ENCODE results near the gene FHAD1. TPM values are rescaled to one million over a fixed set of nuclear protein-coding genes. Genes with fewer than 3 reads are reported as not detected.

Gene FHAD1
- total and polyA plus RNA-seq, 2 donors (not counting 1 experiment from before 2014, with no cell fraction given), result not detected

- H3K4me1 Mint-ChIP-seq, result peaks cover 11% of the 10 kb centered on the region
Measured at GRCh38 chr1:15390667-15391066, 143.6 kb downstream of the FHAD1 start.

GRCh38 chr1:15391366-15391765 lies 144.3 kb downstream of the FHAD1 start:
- ATAC-seq (ENCODE audit: low read depth), result no peak
- TF ChIP-seq CTCF (IDR thresholded peaks at IDR 0.05) (no peak), EZH2 (IDR thresholded peaks at IDR 0.05; ENCODE audit: borderline replicate concordance, insufficient read depth, low read depth, low read length, poor library complexity, severe bottlenecking) (no peak)
- Histone ChIP-seq H3K27me3 (replicated peaks in 1 of 4; ENCODE audit: control extremely low read depth in 1 of 4, control insufficient read depth in 3 of 4, insufficient read depth in 4 of 4, low read length in 3 of 4) (peaks cover 0 to 3% (median 2%) of the 10 kb centered on the region in 4 experiments), H2AFZ (ENCODE audit: insufficient read depth, low read depth, low read length, poor library complexity, severe bottlenecking) (no peak overlapping the region), H3K79me2 (ENCODE audit: control insufficient read depth, insufficient read depth, low read length) (no peaks in the 10 kb centered on the region), H3K36me3 (replicated peaks in 1 of 2; ENCODE audit: control extremely low read depth in 1 of 2, control insufficient read depth in 1 of 2, extremely low read depth in 1 of 2, insufficient read depth in 2 of 2, low read length in 1 of 2) (no peaks in the 10 kb centered on the region), H3K4me3 (ENCODE audit: control extremely low read depth in 1 of 5, extremely low read depth in 1 of 5, insufficient read depth in 1 of 5, low read depth in 2 of 5, low read length in 4 of 5) (no peak overlapping the region), H3K4me1 (ENCODE audit: control insufficient read depth in 2 of 2, insufficient read depth in 2 of 2, low read length in 2 of 2) (peaks cover 2 to 4% of the 10 kb centered on the region in 2 donors), H3K27ac (ENCODE audit: low read length in 2 of 2) (no peak overlapping the region), H3K9me3 (ENCODE audit: control extremely low read depth in 1 of 3, control insufficient read depth in 2 of 3, insufficient read depth in 1 of 3, low read length in 2 of 3) (no peaks in the 10 kb centered on the region), H4K20me1 (ENCODE audit: control insufficient read depth, insufficient read depth, low read length, poor library complexity, severe bottlenecking) (no peaks in the 10 kb centered on the region), H3K4me2 (replicated peaks; ENCODE audit: low read depth, low read length, poor library complexity, severe bottlenecking) (no peak overlapping the region), H3K9ac (ENCODE audit: low read length) (no peak overlapping the region)
- 88% methylated on average over 4 of the region's 4 CpGs for WGBS (ENCODE audit: insufficient coverage)
- no peak for DNase-seq
- peaks cover 20% of the 10 kb centered on the region for H3K27me3 Mint-ChIP-seq
- peaks cover 4% of the 10 kb centered on the region for H3K4me1 Mint-ChIP-seq
- no peaks in the 10 kb centered on the region for H3K9me3 Mint-ChIP-seq (ENCODE audit: insufficient read depth)
- no peak overlapping the region for H3K27ac Mint-ChIP-seq
- CTCF ChIA-PET, result no interaction called here
- POLR2A ChIA-PET, result no interaction called here
- H3K4me3 Mint-ChIP-seq, result no peak overlapping the region
- intact Hi-C loops (cut with micrococcal nuclease), result no loop called here

More at GRCh38 chr1:15390667-15391066, 143.6 kb downstream of the FHAD1 start:
- Histone ChIP-seq H3K27ac (ENCODE audit: low read length in 2 of 2) (no peak overlapping the region), H3K36me3 (replicated peaks in 1 of 2; ENCODE audit: control extremely low read depth in 1 of 2, control insufficient read depth in 1 of 2, extremely low read depth in 1 of 2, insufficient read depth in 2 of 2, low read length in 1 of 2) (no peaks in the 10 kb centered on the region), H3K9ac (ENCODE audit: low read length) (no peak overlapping the region), H3K4me2 (replicated peaks; ENCODE audit: low read depth, low read length, poor library complexity, severe bottlenecking) (no peak overlapping the region), H3K4me3 (ENCODE audit: control extremely low read depth in 1 of 5, extremely low read depth in 1 of 5, insufficient read depth in 1 of 5, low read depth in 2 of 5, low read length in 4 of 5) (no peak overlapping the region), H2AFZ (ENCODE audit: insufficient read depth, low read depth, low read length, poor library complexity, severe bottlenecking) (no peak overlapping the region), H3K4me1 (ENCODE audit: control insufficient read depth in 2 of 2, insufficient read depth in 2 of 2, low read length in 2 of 2) (peaks cover 7 to 10% of the 10 kb centered on the region in 2 donors), H4K20me1 (ENCODE audit: control insufficient read depth, insufficient read depth, low read length, poor library complexity, severe bottlenecking) (no peaks in the 10 kb centered on the region), H3K9me3 (ENCODE audit: control extremely low read depth in 1 of 3, control insufficient read depth in 2 of 3, insufficient read depth in 1 of 3, low read length in 2 of 3) (no peaks in the 10 kb centered on the region), H3K27me3 (replicated peaks in 1 of 4; ENCODE audit: control extremely low read depth in 1 of 4, control insufficient read depth in 3 of 4, insufficient read depth in 4 of 4, low read length in 3 of 4) (peaks cover 0 to 7% (median 3%) of the 10 kb centered on the region in 4 experiments), H3K79me2 (ENCODE audit: control insufficient read depth, insufficient read depth, low read length) (no peaks in the 10 kb centered on the region)
- no peak overlapping the region for H3K27ac Mint-ChIP-seq
- H3K9me3 Mint-ChIP-seq (ENCODE audit: insufficient read depth), result no peaks in the 10 kb centered on the region
- intact Hi-C loops (cut with micrococcal nuclease), result no loop called here
- 92% methylated on average over 8 of the region's 8 CpGs for WGBS (ENCODE audit: insufficient coverage)
- CTCF ChIA-PET, result no interaction called here
- no peak overlapping the region for H3K4me3 Mint-ChIP-seq
- TF ChIP-seq EZH2 (IDR thresholded peaks at IDR 0.05; ENCODE audit: borderline replicate concordance, insufficient read depth, low read depth, low read length, poor library complexity, severe bottlenecking), result no peak
- TF ChIP-seq CTCF (IDR thresholded peaks at IDR 0.05), result no peak
- POLR2A ChIA-PET, result no interaction called here
- peaks cover 20% of the 10 kb centered on the region for H3K27me3 Mint-ChIP-seq
- ATAC-seq (ENCODE audit: low read depth) (no peak), DNase-seq (no peak)
